Spleen (tissue), 11 donors: ENCODE results near the gene ATF5. TPM values are rescaled to one million over a fixed set of nuclear protein-coding genes. Genes with fewer than 3 reads are reported as not detected.
A peak's percentile ranks its signal among the peaks of the same experiment; 100 is the strongest.

Experiments
- DNase-seq: peaks from one replicate; pipeline ENCODE4 v3.0.0-alpha.2; 2020
- H3K27ac ChIP-seq, 8 donors: fragments of 200-600 bp; sonication (generic) in 7 of 8; 1 replicate in 4 of 8; 2 replicates in 4 of 8; pipeline versions ENCODE4 v1.5.0 to v1.8.0; 2016 to 2021; ENCODE audit warnings: inconsistent platforms in 4 of 8, mild to moderate bottlenecking in 4 of 8, moderate library complexity in 1 of 8
- H3K27me3 ChIP-seq, 7 donors: fragments of 200-600 bp; sonication (generic) in 6 of 7; replicated peaks in 1 of 7; 1 replicate in 4 of 7; 2 replicates in 3 of 7; pipeline versions ENCODE4 v1.5.0 to v1.8.0; 2016 to 2021; ENCODE audit warnings: inconsistent platforms in 3 of 7, mild to moderate bottlenecking in 1 of 7
- H3K36me3 ChIP-seq, 6 donors: fragments of 200-600 bp; sonication (generic) in 5 of 6; 1 replicate in 4 of 6; 2 replicates in 2 of 6; pipeline versions ENCODE4 v1.5.0 to v1.8.0; 2016 to 2021; ENCODE audit warnings: inconsistent platforms in 2 of 6
- H3K4me1 ChIP-seq, 6 donors: fragments of 200-600 bp; sonication (generic) in 5 of 6; 1 replicate in 3 of 6; 2 replicates in 3 of 6; pipeline versions ENCODE4 v1.5.0 to v1.8.0; 2016 to 2021; ENCODE audit warnings: inconsistent platforms in 3 of 6
- H3K4me3 ChIP-seq, 8 donors: fragments of 200-600 bp; sonication (generic) in 7 of 8; 1 replicate in 4 of 8; 2 replicates in 4 of 8; pipeline versions ENCODE4 v1.5.0 to v1.8.0; 2016 to 2021; ENCODE audit warnings: inconsistent platforms in 4 of 8, mild to moderate bottlenecking in 4 of 8, moderate library complexity in 2 of 8
- H3K9me3 ChIP-seq, 8 donors: fragments of 200-600 bp; sonication (generic) in 7 of 8; 1 replicate in 4 of 8; 2 replicates in 4 of 8; pipeline versions ENCODE4 v1.5.0 to v1.8.0; 2016 to 2021; ENCODE audit warnings: inconsistent platforms in 4 of 8
- POLR2A ChIP-seq, 3 donors: fragments of 450-650 bp; IDR thresholded peaks; one replicate each; pipeline ENCODE4 v1.5.1; 2017; ENCODE audit warnings: antibody characterized with exemption in 3 of 3, mild to moderate bottlenecking in 1 of 3
- POLR2AphosphoS5 ChIP-seq, 3 donors: sonication (generic); formaldehyde crosslinking; IDR thresholded peaks; one replicate each; pipeline ENCODE4 v1.5.1; 2017; ENCODE audit warnings: antibody characterized with exemption in 3 of 3
- WGBS, 5 donors: extraction: QIAGEN DNeasy Blood & Tissue Kit in 3 of 5; methylation state at CpG; one replicate each; pipeline versions ENCODE4 v1.1.5 to v1.1.7; 2013 to 2018; 5-methylcytosine and 5-hydroxymethylcytosine counted together
- intact Hi-C: fragments of 100-400 bp; cut with DNase I; formaldehyde crosslinking; loops from one replicate; pipeline ENCODE4 v1.15.0; 2023; ENCODE audit warnings: low total_unique reads
- polyA plus RNA-seq, 3 donors: library from polyadenylated mRNA; stranded (reverse); fragments of 200-250 nt; gene quantifications; one replicate each; pipeline ENCODE4 v1.2.1, GENCODE V29; 2013
- total RNA-seq, 7 donors: library from RNA; depleted of rRNA in 3 of 7; stranded (reverse); fragments of >200 nt in 3 of 7; fragmentation: NEBNext Ultra II Directional in 4 of 7; extraction: Animal tissue kit (Norgen Biotek cat#: 25700) in 4 of 7; gene quantifications; one replicate each; pipeline versions ENCODE4 v1.1.0 to v1.2.1, GENCODE V29; 2016 to 2021
- TF ChIP-seq, protein P1 (sequence below), 11 experiments: fragments of 200-600 bp in 7 of 11; fragments of 450-650 bp in 4 of 11; sonication (generic) in 4 of 11; IDR thresholded peaks in 8 of 11; conservative IDR thresholded peaks in 3 of 11; 1 replicate in 7 of 11; 2 replicates in 4 of 11; pipeline versions ENCODE4 v1.4.0 to v1.8.0; 2016 to 2021; ENCODE audit warnings: antibody characterized with exemption in 11 of 11, inconsistent platforms in 4 of 11, mild to moderate bottlenecking in 1 of 11
- donor health status: healthy with polysubstance abuse.
- donor health status: DM: no; HTN: no; CAD: no; lungs with moderate emphysema.
- donor health status: DM: no; HTN: no; CAD: no.
- donor health status: Bipolar disorder and iron deficiency.
- donor health status: healthy.
- donor health status: DM: no; HTN: no; CAD: no.
- donor health status: DM: yes; HTN: yes; CAD: no.

Gene ATF5
- total and polyA plus RNA-seq, 10 donors: 10.2 to 45.8 (median 19.8) TPM

DNA sequence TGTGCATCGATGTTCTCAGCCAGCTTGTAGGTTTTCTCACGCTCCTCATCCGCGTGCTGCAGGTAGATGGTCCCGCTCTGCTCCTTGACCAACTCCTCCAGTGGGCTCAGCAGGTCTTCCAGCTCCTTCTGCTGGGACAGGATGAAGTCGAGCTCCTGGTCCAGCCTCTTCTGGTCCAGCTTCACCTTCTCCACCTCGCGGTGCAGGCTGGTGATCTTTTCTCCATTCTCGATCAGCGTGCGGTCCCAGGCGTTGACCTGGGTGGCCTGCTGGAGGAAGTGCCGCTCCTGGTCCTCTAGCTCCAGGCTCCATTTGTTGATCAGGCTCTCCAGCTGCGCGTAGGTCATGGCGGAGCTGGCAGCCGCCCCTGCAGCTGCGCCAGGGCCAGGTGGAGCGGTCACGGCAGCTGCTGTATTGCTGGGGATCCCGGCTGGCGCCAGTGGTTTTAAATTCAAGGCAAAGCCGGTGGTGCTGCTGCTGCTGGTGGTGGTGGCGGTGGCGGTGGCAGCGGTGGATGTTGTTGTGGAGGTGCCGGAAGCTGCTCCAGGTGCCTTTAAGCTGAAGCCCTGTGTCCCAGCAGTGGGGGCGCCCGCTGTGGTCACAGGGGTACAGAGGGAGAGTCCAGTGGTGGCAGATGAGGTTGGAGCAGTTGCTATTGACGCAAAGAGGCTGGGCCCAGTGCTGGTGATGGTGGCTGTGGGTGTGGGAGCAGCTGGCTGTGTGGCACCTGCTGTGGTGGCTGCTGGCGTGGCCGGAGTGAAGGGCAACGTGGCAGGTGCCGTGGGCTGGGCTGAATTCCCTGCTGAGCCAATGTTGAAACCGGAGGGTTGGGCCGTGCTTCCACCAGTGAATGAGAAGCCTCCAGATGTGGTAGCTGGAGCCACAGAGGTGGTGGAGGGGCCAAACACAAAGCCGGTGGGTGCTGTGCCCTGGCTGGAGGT lies 20.3 kb upstream of the ATF5 start:
- Histone ChIP-seq H3K36me3 (peaks cover 0 to 75% (median 29%) of the 10 kb centered on the region in 6 donors), H3K4me3 (no peak overlapping the region), H3K9me3 (no peaks in the 10 kb centered on the region), H3K4me1 (peaks cover 20 to 85% (median 52%) of the 10 kb centered on the region in 6 donors), H3K27ac (peak overlapping the region in 1 of 8 donors; percentile 53), H3K27me3 (no peaks in the 10 kb centered on the region)
- TF ChIP-seq, protein P1, sequence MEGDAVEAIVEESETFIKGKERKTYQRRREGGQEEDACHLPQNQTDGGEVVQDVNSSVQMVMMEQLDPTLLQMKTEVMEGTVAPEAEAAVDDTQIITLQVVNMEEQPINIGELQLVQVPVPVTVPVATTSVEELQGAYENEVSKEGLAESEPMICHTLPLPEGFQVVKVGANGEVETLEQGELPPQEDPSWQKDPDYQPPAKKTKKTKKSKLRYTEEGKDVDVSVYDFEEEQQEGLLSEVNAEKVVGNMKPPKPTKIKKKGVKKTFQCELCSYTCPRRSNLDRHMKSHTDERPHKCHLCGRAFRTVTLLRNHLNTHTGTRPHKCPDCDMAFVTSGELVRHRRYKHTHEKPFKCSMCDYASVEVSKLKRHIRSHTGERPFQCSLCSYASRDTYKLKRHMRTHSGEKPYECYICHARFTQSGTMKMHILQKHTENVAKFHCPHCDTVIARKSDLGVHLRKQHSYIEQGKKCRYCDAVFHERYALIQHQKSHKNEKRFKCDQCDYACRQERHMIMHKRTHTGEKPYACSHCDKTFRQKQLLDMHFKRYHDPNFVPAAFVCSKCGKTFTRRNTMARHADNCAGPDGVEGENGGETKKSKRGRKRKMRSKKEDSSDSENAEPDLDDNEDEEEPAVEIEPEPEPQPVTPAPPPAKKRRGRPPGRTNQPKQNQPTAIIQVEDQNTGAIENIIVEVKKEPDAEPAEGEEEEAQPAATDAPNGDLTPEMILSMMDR (IDR thresholded peaks at IDR 0.05 in 8 of 11, conservative IDR thresholded peaks at IDR 0.05 in 3 of 11): no peak
- peak in 1 of 3 donors; percentile 42 for TF ChIP-seq POLR2AphosphoS5 (IDR thresholded peaks at IDR 0.05)
- TF ChIP-seq POLR2A (IDR thresholded peaks at IDR 0.05): no peak
- DNase-seq: no peak
- WGBS, 5 donors: 94 to 99% (median 96%) methylated on average over 37 of the region's 37 CpGs
- intact Hi-C loops: no loop called here

DNA sequence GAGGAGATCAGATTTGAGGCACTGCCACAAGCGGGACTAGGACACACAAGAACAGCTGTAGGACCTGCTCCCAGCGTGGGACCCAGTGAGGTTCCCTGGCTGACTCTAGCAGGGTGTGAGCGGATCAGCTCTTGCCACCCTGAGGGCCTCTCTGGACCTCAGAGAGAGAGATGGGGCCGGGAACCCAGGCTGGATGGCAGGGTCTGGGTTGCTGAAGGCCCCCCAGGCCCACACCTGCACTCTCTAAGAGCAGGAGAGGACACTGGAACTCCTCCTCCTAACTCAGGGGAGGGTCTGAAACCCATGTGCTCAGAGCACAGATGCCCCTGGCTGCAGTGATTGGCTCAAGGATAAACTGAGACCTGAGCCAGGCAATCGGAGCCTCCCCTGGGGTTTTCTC lies 18.8 kb upstream of the ATF5 start:
- H3K36me3 ChIP-seq: peaks cover 0 to 90% (median 36%) of the 10 kb centered on the region in 6 donors
- TF ChIP-seq, protein P1 (IDR thresholded peaks at IDR 0.05 in 8 of 11, conservative IDR thresholded peaks at IDR 0.05 in 3 of 11): no peak
- TF ChIP-seq POLR2AphosphoS5 (IDR thresholded peaks at IDR 0.05) (no peak), POLR2A (IDR thresholded peaks at IDR 0.05) (no peak)
- intact Hi-C loops: no loop called here

DNA sequence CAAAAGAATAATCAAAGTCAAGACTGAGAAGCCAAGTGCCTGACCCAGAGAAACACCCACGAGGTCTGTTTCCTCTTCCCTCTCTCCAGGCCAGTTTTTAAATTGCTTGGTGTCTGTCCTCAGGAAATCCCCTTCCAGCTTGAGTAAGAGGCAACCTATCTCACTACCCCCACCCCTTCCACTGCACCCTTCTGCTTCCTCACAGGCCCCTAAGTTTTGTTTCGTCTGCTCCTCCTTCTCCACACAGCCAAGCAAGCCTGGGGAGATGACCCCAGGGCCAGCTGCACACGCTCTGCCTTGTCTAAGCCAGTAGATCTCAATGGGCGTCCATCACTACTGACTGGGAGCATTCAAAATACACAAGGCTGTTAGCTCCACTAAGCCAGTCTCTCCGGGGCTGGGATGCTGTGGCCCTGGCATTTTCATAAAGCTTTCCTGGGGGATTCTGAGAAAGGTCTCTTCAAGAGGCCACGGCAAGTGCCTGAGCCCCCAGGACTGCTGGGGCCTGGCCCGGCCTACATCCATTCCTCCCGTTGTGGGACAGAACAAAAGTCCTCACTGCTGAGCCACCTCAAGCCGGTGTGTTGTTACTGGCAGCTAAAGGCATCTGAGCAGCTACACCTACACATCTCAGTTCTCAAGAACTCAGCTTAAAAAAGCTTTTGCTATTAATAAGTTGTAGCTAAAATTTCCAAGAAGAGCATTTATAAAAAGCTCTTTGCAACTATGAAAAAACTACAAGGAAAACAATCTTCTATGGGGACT lies 17.4 kb upstream of the ATF5 start:
- peaks cover 20 to 67% (median 41%) of the 10 kb centered on the region in 6 donors for H3K4me1 ChIP-seq
- no peaks in the 10 kb centered on the region for H3K9me3 ChIP-seq
- peaks cover 0 to 91% (median 42%) of the 10 kb centered on the region in 6 donors for H3K36me3 ChIP-seq
- TF ChIP-seq POLR2AphosphoS5 (IDR thresholded peaks at IDR 0.05): peak in 1 of 3 donors; percentile 29
- TF ChIP-seq POLR2A (IDR thresholded peaks at IDR 0.05): no peak
- H3K27me3 ChIP-seq: no peaks in the 10 kb centered on the region
- no peak for DNase-seq
- H3K27ac ChIP-seq: peak overlapping the region in 7 of 8 donors; percentile 51 to 80 (median 66)
- H3K4me3 ChIP-seq: no peak overlapping the region
- WGBS, 5 donors: 37 to 54% (median 41%) methylated on average over 8 to 9 of the region's 9 CpGs
- intact Hi-C loops: no loop called here

More for the DNA sequence above, 18.8 kb upstream of the ATF5 start:
- Histone ChIP-seq H3K9me3 (no peaks in the 10 kb centered on the region), H3K27me3 (no peaks in the 10 kb centered on the region), H3K27ac (peak overlapping the region in 6 of 8 donors; percentile 9 to 80 (median 64)), H3K4me3 (no peak overlapping the region), H3K4me1 (peaks cover 20 to 78% (median 47%) of the 10 kb centered on the region in 6 donors)
- no peak for DNase-seq
- 90 to 100% (median 95%) methylated on average over 2 to 5 of the region's 5 CpGs for WGBS, 5 donors

DNA sequence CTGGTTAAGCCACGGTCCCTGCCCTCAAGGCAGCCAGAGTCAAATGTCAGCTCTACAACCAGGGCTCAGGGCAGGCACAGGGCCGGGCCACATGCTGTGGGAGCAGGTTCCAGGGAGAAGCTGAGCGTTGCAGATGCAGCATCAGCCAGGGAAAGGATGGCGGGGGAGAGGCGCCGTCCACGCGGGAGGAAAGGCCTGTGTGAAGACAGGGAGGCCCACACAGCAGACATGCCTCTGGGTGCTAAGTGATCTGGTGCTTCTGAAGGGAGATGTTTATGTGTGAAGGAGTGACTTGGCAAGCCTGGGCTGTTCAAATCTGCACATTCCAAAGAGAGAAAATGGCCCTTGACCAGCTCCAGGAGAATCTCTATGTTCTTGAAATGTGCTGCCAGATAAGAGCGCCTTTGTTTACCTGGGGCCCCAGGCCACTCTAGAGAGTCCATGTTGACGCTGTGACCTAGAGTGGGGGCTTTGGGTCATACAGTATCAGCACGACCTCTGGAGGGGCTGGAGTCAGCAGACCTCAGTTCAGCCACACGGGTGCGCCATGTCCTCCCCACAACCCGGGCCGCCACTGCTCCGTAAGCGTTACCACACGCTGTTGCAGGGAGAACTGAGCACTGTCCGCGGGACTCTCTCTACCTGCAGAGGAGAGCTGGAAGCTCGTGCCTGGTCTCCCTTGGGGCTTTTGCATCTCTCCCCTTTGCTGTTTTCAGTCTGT lies 15.9 kb upstream of the ATF5 start:
- H3K27me3 ChIP-seq: no peaks in the 10 kb centered on the region
- DNase-seq: no peak
- WGBS, 5 donors: 76 to 85% (median 84%) methylated on average over 19 to 21 of the region's 21 CpGs
- no peaks in the 10 kb centered on the region for H3K9me3 ChIP-seq
- no peak overlapping the region for H3K4me3 ChIP-seq
- intact Hi-C loops: no loop called here
- H3K36me3 ChIP-seq: peaks cover 0 to 91% (median 42%) of the 10 kb centered on the region in 6 donors
- H3K27ac ChIP-seq: peak overlapping the region in 5 of 8 donors; percentile 7 to 67 (median 19)
- TF ChIP-seq, protein P1 (IDR thresholded peaks at IDR 0.05 in 8 of 11, conservative IDR thresholded peaks at IDR 0.05 in 3 of 11): peak in 1 of 11 experiments; percentile 9
- no peak for TF ChIP-seq POLR2A (IDR thresholded peaks at IDR 0.05)
- peak in 2 of 3 donors; percentile 49 to 61 for TF ChIP-seq POLR2AphosphoS5 (IDR thresholded peaks at IDR 0.05)
- H3K4me1 ChIP-seq: peaks cover 20 to 74% (median 45%) of the 10 kb centered on the region in 6 donors
